Lung (tissue), 12 donors: ENCODE measurements around the gene PLCG2. TPM values are rescaled to one million over a fixed set of nuclear protein-coding genes. Genes with fewer than 3 reads are reported as not detected.

ENCODE experiments used
- ATAC-seq: fragments of 200-7000 bp; cut with Tn5 transposase; one replicate; pipeline ENCODE4 v1.9.1; 2020; ENCODE audit warnings: moderate number of reproducible peaks; ENCODE audit not compliant: insufficient read depth, low FRiP score
- DNase-seq, 3 donors: peaks; one replicate each; pipeline ENCODE4 v3.0.0-alpha.2; 2013 to 2017
- H3K27ac ChIP-seq, 2 donors: one replicate each; pipeline ENCODE4 v1.5.1; 2013; ENCODE audit warnings: mild to moderate bottlenecking in 2 of 2, moderate library complexity in 2 of 2, control low read depth in 1 of 2, inconsistent platforms in 1 of 2, low read depth in 1 of 2, low read length in 1 of 2
- H3K27me3 ChIP-seq, 3 donors: one replicate each; pipeline ENCODE4 v1.5.1; 2013; ENCODE audit warnings: low read length in 2 of 3; ENCODE audit not compliant: control insufficient read depth in 3 of 3, insufficient read depth in 3 of 3
- H3K36me3 ChIP-seq, 4 donors: one replicate each; pipeline ENCODE4 v1.5.1; 2013; ENCODE audit warnings: low read length in 4 of 4, mild to moderate bottlenecking in 1 of 4, moderate library complexity in 1 of 4; ENCODE audit not compliant: control insufficient read depth in 4 of 4, insufficient read depth in 4 of 4
- H3K4me1 ChIP-seq, 5 donors: one replicate each; pipeline ENCODE4 v1.5.1; 2013; ENCODE audit warnings: low read length in 5 of 5, mild to moderate bottlenecking in 2 of 5, moderate library complexity in 1 of 5; ENCODE audit not compliant: control insufficient read depth in 5 of 5, insufficient read depth in 5 of 5
- H3K4me3 ChIP-seq: one replicate; pipeline ENCODE4 v1.5.1; 2013; ENCODE audit warnings: mild to moderate bottlenecking, control low read depth, moderate library complexity
- H3K9ac ChIP-seq, 2 donors: one replicate each; pipeline ENCODE4 v1.5.1; 2013; ENCODE audit warnings: low read length in 2 of 2, control low read depth in 1 of 2; ENCODE audit not compliant: insufficient read depth in 1 of 2
- H3K9me3 ChIP-seq, 4 donors: one replicate each; pipeline ENCODE4 v1.5.1; 2013; ENCODE audit warnings: low read length in 3 of 4, mild to moderate bottlenecking in 1 of 4, moderate library complexity in 1 of 4; ENCODE audit not compliant: control insufficient read depth in 4 of 4, insufficient read depth in 3 of 4
- CTCF ChIP-seq: IDR thresholded peaks from 2 replicates; pipeline ENCODE4 v1.5.1; 2012; ENCODE audit warnings: mild to moderate bottlenecking; ENCODE audit errors: control extremely low read depth, extremely low read depth
- WGBS, 2 donors: extraction: QIAGEN DNeasy Blood & Tissue Kit; methylation state at CpG; one replicate each; pipeline ENCODE4 v1.1.7; 2013; 5-methylcytosine and 5-hydroxymethylcytosine counted together
- polyA plus RNA-seq, 2 donors: library from polyadenylated mRNA; stranded (reverse); fragments of 200-250 nt; gene quantifications; one replicate each; pipeline ENCODE4 v1.2.1, GENCODE V29; 2013
- total RNA-seq, 2 donors: library from RNA; depleted of rRNA in 1 of 2; stranded (reverse); fragments of >200 nt in 1 of 2; gene quantifications; one replicate each; pipeline ENCODE4 v1.2.1, GENCODE V29; 2014 to 2021
- donor health status: control.
- donor health status: control.
- donor health status: Bipolar disorder and iron deficiency.
- donor health status: healthy.
- donor health status: DM: yes; HTN: yes; CAD: no.

Gene PLCG2
- total and polyA plus RNA-seq, 4 donors, result 8.8 to 41.0 (median 29.4) TPM

DNA sequence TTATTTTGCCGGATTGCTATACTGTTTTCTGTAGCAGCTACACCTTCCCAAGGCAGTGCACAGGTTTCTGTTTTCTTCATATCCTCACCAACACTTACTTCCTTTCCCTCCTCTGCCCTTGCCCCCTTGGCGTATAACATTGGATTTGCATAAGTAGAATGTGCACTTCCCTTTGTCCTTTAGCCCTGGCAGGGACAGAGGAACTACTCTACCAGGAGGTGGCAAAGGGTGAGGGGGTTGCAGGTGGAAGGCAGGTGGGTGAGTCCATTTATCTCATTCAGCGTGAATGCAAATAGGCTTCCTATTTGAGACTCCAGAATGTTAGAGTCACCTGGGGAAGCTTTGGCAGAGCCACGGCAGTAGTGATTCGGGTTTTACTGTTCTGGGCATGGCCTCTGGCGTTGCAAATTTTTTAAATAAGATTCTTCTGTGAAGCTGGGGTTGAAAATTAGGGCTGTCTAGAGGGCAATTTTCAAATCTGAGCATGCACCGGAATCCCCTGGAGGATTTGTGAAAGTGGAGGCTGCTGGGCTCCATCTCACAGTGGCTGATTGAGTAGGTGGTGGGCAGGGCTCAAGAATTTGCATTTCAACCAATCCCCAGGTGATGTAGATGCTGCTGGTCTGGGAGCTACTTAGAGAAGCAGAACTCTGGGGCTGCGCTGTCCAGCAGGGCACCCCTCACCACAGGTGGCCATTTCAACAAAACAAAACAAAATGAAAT lies 84.7 kb downstream of the PLCG2 start:
- no peak overlapping the region for H3K4me3 ChIP-seq
- peaks cover 0 to 12% (median 0%) of the 10 kb centered on the region in 5 donors for H3K4me1 ChIP-seq
- no peak overlapping the region for H3K9ac ChIP-seq
- no peaks in the 10 kb centered on the region for H3K36me3 ChIP-seq
- no peaks in the 10 kb centered on the region for H3K9me3 ChIP-seq
- peaks cover 0 to 14% (median 6%) of the 10 kb centered on the region in 3 donors for H3K27me3 ChIP-seq
- WGBS, 2 donors, result 74 to 79% methylated on average over 8 of the region's 8 CpGs
- TF ChIP-seq CTCF, result no peak
- no peak for ATAC-seq
- DNase-seq, result no peak
- H3K27ac ChIP-seq, result no peak overlapping the region

DNA sequence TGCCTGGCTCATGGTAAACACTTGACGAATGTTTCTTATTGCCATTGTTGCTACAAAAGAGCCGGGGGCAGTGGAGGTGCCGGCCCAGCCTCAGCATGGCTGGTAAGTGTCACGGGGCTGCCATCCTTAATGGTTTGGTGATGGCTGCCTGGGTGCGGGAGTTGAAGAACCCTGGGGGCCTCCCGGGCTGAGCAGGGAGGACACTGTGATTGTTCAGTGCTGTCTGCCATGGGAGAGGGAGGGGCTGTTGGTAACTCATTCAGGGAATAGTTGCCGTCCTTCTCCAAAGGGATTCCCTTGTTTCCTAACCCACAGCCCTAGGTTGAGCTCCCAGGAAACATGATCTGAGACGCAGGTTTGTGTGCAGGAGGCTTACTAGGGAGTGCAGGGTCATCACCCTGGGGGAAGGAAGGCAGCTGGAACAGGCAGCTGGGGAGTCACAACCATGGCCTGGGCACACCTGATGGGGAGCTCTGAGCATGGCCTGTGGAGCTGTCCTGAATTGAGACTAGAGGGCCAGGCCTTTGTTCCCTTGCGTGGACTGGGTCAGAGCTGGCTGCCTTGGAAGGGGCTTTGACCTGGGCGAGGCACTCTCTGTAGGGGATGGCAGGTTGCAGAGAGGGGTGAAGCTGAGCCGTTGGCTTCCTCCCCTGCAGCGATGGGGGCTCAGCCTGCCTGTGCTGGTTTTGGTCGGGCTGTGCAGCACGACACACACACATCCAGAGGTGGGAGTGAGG lies 85.7 kb downstream of the PLCG2 start:
- H3K9me3 ChIP-seq, result no peaks in the 10 kb centered on the region
- peak overlapping the region in 1 of 2 donors; percentile 41 for H3K27ac ChIP-seq
- H3K4me1 ChIP-seq, result peaks cover 0 to 12% (median 0%) of the 10 kb centered on the region in 5 donors
- whole genome bisulfite sequencing, 2 donors, result 63 to 82% methylated on average over 14 of the region's 14 CpGs
- DNase-seq (no peak), ATAC-seq (no peak)
- peaks cover 0 to 14% (median 6%) of the 10 kb centered on the region in 3 donors for H3K27me3 ChIP-seq
- no peak overlapping the region for H3K4me3 ChIP-seq
- no peaks in the 10 kb centered on the region for H3K36me3 ChIP-seq
- H3K9ac ChIP-seq, result no peak overlapping the region
- TF ChIP-seq CTCF, result no peak

DNA sequence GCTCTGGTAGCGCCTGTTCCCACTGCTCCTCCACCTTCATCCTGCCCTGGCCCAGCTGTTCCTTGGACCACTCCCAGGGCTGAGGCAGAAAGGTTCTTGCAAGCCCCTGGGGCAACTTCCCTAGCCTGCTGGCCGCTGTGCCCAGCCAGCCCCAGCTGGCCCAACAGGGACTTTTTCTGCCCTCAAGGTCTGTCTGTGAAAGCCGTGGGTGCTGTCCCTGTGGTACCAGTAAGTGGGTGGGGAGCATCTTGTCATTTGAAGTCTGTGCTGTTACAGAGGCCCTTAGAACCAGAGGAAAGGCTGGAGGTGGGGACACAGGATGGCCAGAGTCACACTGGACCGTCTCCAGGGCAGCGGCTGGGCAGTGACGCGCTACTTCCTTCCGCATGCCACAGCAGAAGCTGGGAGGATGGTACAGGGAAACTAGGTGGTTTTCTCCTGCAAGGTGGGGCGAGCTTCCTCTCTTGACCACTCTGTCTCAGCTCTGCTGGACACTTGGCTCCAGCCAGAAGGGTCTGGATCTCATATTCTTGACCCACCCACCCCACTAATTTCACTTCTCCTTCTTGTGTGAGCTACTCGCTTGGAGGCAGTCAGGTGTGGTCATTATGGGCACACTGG lies 87.8 kb downstream of the PLCG2 start:
- Histone ChIP-seq H3K4me3 (no peak overlapping the region), H3K4me1 (peaks cover 0 to 12% (median 0%) of the 10 kb centered on the region in 5 donors), H3K27ac (peak overlapping the region in 1 of 2 donors; percentile 82), H3K9me3 (no peaks in the 10 kb centered on the region), H3K27me3 (peaks cover 0 to 7% (median 4%) of the 10 kb centered on the region in 3 donors), H3K9ac (no peak overlapping the region), H3K36me3 (no peaks in the 10 kb centered on the region)
- no peak for TF ChIP-seq CTCF
- WGBS, 2 donors, result 34 to 36% methylated on average over 10 of the region's 10 CpGs
- ATAC-seq (peak; percentile 83), DNase-seq (peak in 2 of 3 donors; percentile 26 to 59)
